ENCODE data around the gene MEX3B.

DNA sequence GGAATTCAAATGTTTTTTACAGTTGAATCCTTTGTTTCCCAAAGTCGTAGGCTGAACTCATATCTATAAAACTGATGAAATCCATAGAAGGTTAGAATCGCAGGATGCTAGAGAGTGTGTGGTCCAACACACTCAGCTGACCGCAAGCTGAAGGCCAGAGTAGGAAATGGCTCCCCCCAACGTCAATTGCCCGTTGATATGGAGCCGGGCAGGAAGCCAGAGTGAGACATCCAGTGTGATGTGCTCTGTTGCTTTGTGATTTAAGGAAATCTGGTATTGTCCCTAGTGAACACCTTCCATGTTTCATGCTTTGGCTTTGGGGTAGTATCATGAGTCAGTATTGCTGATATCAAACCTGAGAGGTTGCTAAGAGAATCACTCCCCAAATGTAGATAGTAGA is 5.8 kb upstream of the MEX3B start:
- TF ChIP-seq, protein P1, sequence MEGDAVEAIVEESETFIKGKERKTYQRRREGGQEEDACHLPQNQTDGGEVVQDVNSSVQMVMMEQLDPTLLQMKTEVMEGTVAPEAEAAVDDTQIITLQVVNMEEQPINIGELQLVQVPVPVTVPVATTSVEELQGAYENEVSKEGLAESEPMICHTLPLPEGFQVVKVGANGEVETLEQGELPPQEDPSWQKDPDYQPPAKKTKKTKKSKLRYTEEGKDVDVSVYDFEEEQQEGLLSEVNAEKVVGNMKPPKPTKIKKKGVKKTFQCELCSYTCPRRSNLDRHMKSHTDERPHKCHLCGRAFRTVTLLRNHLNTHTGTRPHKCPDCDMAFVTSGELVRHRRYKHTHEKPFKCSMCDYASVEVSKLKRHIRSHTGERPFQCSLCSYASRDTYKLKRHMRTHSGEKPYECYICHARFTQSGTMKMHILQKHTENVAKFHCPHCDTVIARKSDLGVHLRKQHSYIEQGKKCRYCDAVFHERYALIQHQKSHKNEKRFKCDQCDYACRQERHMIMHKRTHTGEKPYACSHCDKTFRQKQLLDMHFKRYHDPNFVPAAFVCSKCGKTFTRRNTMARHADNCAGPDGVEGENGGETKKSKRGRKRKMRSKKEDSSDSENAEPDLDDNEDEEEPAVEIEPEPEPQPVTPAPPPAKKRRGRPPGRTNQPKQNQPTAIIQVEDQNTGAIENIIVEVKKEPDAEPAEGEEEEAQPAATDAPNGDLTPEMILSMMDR (IDR thresholded peaks at IDR 0.05; ENCODE audit: low read length), result no peak
- TF ChIP-seq EZH2 (IDR thresholded peaks at IDR 0.05; ENCODE audit: borderline replicate concordance, low read length), result no peak

Measured in OCI-LY1 (cell line).